Measurements from ENCODE around the gene CFAP57. TPM values are rescaled to one million over a fixed set of nuclear protein-coding genes. Genes with fewer than 3 reads are reported as not detected.
A peak's percentile ranks its signal among the peaks of the same experiment; 100 is the strongest.

CFAP57 gene
- total and polyA plus RNA-seq, 2 of the 4 experiments (the other 2 are of a cell fraction), result 0.29 to 0.36 TPM

GRCh38 chr1:43274804-43275180 lies 102.7 kb downstream of the CFAP57 start:
- intact Hi-C loops (cut with micrococcal nuclease) (no loop called here), dilution Hi-C loops (cut with HindIII; ENCODE audit: low sequenced_read_pairs, unreplicated experiment) (no loop called here), in situ Hi-C loops (cut with MboI; ENCODE audit: low sequenced_read_pairs) (no loop called here)
- Histone ChIP-seq H2BK120ac (ENCODE audit: low read depth, low read length) (peak overlapping the region; percentile 63; the same call in 1 of the 2 replicates), H4K20me1 (ENCODE audit: insufficient read depth, low read length) (no peaks in the 10 kb centered on the region), H2BK20ac (ENCODE audit: low read depth, low read length) (no peak overlapping the region), H3K27ac (ENCODE audit: insufficient read depth, low read length) (no peak overlapping the region), H2AFZ (replicated peaks; ENCODE audit: low read length, poor library complexity) (peak overlapping the region; percentile 88), H3K4me1 (ENCODE audit: control insufficient read depth, insufficient read depth, low read length) (0 out of 2 replicates have a peak, but pooled peaks cover 3% of the 10 kb centered on the region), H3K27me3 (ENCODE audit: control insufficient read depth, insufficient read depth, low read length) (peaks cover 12% of the 10 kb centered on the region; the same call in 1 of the 2 replicates), H3K9ac (ENCODE audit: low read depth, low read length) (no peak overlapping the region), H2AK9ac (replicated peaks; ENCODE audit: low read depth, low read length, poor library complexity) (peak overlapping the region; percentile 1), H2AK5ac (ENCODE audit: low read depth, low read length) (no peak overlapping the region), H3K36me3 (ENCODE audit: control insufficient read depth, insufficient read depth, low read length) (no peaks in the 10 kb centered on the region), H2BK5ac (ENCODE audit: low read depth, low read length, poor library complexity, severe bottlenecking) (no peak overlapping the region), H2BK15ac (ENCODE audit: low read depth, low read length) (peak overlapping the region; percentile 68; the same call in 1 of the 3 replicates), H3K23ac (ENCODE audit: low read depth, low read length) (no peak overlapping the region), H3K79me1 (ENCODE audit: low read depth in 1 of 2, low read length in 2 of 2) (no peaks in the 10 kb centered on the region), H4K91ac (ENCODE audit: insufficient read depth, low read depth, low read length) (peak overlapping the region; percentile 23; the same call in 1 of the 2 replicates), H3K4me2 (ENCODE audit: low read depth, low read length) (no peak overlapping the region), H4K5ac (ENCODE audit: low read depth, low read length) (peak overlapping the region; percentile 57; the same call in 1 of the 2 replicates), H3K9me3 (ENCODE audit: control insufficient read depth, insufficient read depth, low read length) (no peaks in the 10 kb centered on the region), H3K14ac (replicated peaks; ENCODE audit: low read depth, low read length) (peak overlapping the region; percentile 54), H3K4ac (ENCODE audit: low read depth, low read length) (peak overlapping the region; percentile 1; the same call in 1 of the 2 replicates), H3K56ac (ENCODE audit: extremely low read depth, insufficient read depth, low read length) (no peak overlapping the region), H3K18ac (ENCODE audit: low read depth, low read length) (no peak overlapping the region), H3K4me3 (ENCODE audit: insufficient read depth, low read depth, low read length) (no peak overlapping the region), H3K9me1 (ENCODE audit: insufficient read depth, low read length) (no peaks in the 10 kb centered on the region; the same call in 1 of the 2 replicates), H4K8ac (ENCODE audit: low read depth in 2 of 2, low read length in 2 of 2) (peak overlapping the region; percentile 92 to 96)
- POLR2A ChIA-PET (ENCODE audit: unreplicated experiment), result no interaction called here
- BruUV-seq (replicated peaks), result no TSS peak
- no peak for TF ChIP-seq BHLHE40 (IDR thresholded peaks at IDR 0.05; ENCODE audit: low read depth, low read length)
- TF ChIP-seq MXI1 (IDR thresholded peaks at IDR 0.05; ENCODE audit: borderline replicate concordance, low read depth, low read length), result no peak
- no peak for TF ChIP-seq RAD21 (IDR thresholded peaks at IDR 0.05; ENCODE audit: low read length)
- TF ChIP-seq MAZ (IDR thresholded peaks at IDR 0.05; ENCODE audit: borderline replicate concordance, low read depth, low read length), result no peak
- TF ChIP-seq, protein P1, sequence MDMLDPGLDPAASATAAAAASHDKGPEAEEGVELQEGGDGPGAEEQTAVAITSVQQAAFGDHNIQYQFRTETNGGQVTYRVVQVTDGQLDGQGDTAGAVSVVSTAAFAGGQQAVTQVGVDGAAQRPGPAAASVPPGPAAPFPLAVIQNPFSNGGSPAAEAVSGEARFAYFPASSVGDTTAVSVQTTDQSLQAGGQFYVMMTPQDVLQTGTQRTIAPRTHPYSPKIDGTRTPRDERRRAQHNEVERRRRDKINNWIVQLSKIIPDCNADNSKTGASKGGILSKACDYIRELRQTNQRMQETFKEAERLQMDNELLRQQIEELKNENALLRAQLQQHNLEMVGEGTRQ (IDR thresholded peaks at IDR 0.05; ENCODE audit: low read depth, low read length), result no peak
- no peak for TF ChIP-seq CEBPB (IDR thresholded peaks at IDR 0.05; ENCODE audit: low read depth, low read length)
- TF ChIP-seq RCOR1 (IDR thresholded peaks at IDR 0.05; ENCODE audit: insufficient replicate concordance, low read length), result no peak
- no peak for TF ChIP-seq FOS (IDR thresholded peaks at IDR 0.05; ENCODE audit: low read depth, low read length)
- TF ChIP-seq CHD1 (IDR thresholded peaks at IDR 0.05; ENCODE audit: low read depth, low read length), result no peak
- TF ChIP-seq RFX5 (IDR thresholded peaks at IDR 0.05; ENCODE audit: low read depth, low read length), result no peak
- ATAC-seq (ENCODE audit: low read depth) (no peak), DNase-seq (no peak)
- CTCF ChIA-PET, result no interaction called here
- WGBS, 2 experiments (ENCODE audit: extremely low coverage in 2 of 2, insufficient read length in 1 of 2), result 85% methylated on average over 3 of the region's 8 CpGs; no CpG with 5 or more reads in 1 of the 2 experiments

All from IMR-90 (cell line).